Esophagus muscularis mucosa (tissue), 4 donors: ENCODE measurements around the gene SPON1. TPM values are rescaled to one million over a fixed set of nuclear protein-coding genes. Genes with fewer than 3 reads are reported as not detected.

Experiments used
- DNase-seq: peaks from one replicate; pipeline ENCODE4 v3.0.0-alpha.2; 2017; ENCODE audit errors: extremely low spot score
- H3K27ac ChIP-seq, 4 donors: fragments of 200-600 bp; sonication (generic); replicated peaks in 1 of 4; 1 replicate in 3 of 4; 2 replicates in 1 of 4; pipeline ENCODE4 v1.5.1; 2016 to 2019; ENCODE audit warnings: mild to moderate bottlenecking in 1 of 4
- H3K27me3 ChIP-seq, 4 donors: fragments of 200-600 bp; sonication (generic); one replicate each; pipeline versions ENCODE4 v1.5.1 to v1.6.0; 2016 to 2019
- H3K36me3 ChIP-seq, 4 donors: fragments of 200-600 bp; sonication (generic); one replicate each; pipeline ENCODE4 v1.5.1; 2016 to 2019
- H3K4me1 ChIP-seq, 4 donors: fragments of 200-600 bp; sonication (generic); one replicate each; pipeline ENCODE4 v1.5.1; 2016 to 2019
- H3K4me3 ChIP-seq, 4 donors: fragments of 200-600 bp; sonication (generic); 1 replicate in 2 of 4; 2 replicates in 2 of 4; pipeline ENCODE4 v1.5.1; 2016 to 2019; ENCODE audit warnings: mild to moderate bottlenecking in 4 of 4, moderate library complexity in 1 of 4
- H3K9me3 ChIP-seq, 4 donors: fragments of 200-600 bp; sonication (generic); 1 replicate in 3 of 4; 2 replicates in 1 of 4; pipeline ENCODE4 v1.5.1; 2016 to 2019
- CTCF ChIP-seq, 3 experiments: fragments of 200-600 bp in 2 of 3; fragments of 450-650 bp in 1 of 3; sonication (generic) in 2 of 3; IDR thresholded peaks; one replicate each; pipeline ENCODE4 v1.5.1; 2017 to 2019; ENCODE audit warnings: antibody characterized with exemption in 3 of 3, mild to moderate bottlenecking in 2 of 3, moderate library complexity in 1 of 3
- EP300 ChIP-seq: sonication (generic); formaldehyde crosslinking; IDR thresholded peaks from one replicate; pipeline ENCODE4 v1.6.1; 2017; ENCODE audit warnings: antibody characterized with exemption
- POLR2A ChIP-seq: fragments of 450-650 bp; IDR thresholded peaks from one replicate; pipeline ENCODE4 v1.6.1; 2017; ENCODE audit warnings: antibody characterized with exemption, moderate library complexity, mild to moderate bottlenecking, low read depth
- POLR2AphosphoS5 ChIP-seq, 2 donors: sonication (generic); formaldehyde crosslinking; IDR thresholded peaks; one replicate each; pipeline ENCODE4 v1.6.1; 2017; ENCODE audit warnings: antibody characterized with exemption in 2 of 2
- WGBS: methylation state at CpG from one replicate; pipeline ENCODE4 v1.1.5; 2018; 5-methylcytosine and 5-hydroxymethylcytosine counted together
- intact Hi-C: fragments of 100-400 bp; cut with DNase I; formaldehyde crosslinking; loops from one replicate; pipeline ENCODE4 v1.15.1; 2023
- total RNA-seq, 4 donors: library from RNA; depleted of rRNA; stranded (reverse); fragments of >200 nt; gene quantifications; one replicate each; pipeline versions ENCODE4 v1.1.0 to v1.2.1, GENCODE V29; 2016

The SPON1 gene
- total RNA-seq, 4 donors from 2014 or later = 12.5 to 25.2 (median 19.2) TPM

GRCh38 chr11:14290422-14290821 lies 327.9 kb downstream of the SPON1 start:
- DNase-seq = no peak
- Histone ChIP-seq H3K36me3 (peaks cover 0 to 26% (median 13%) of the 10 kb centered on the region in 4 donors), H3K27me3 (no peaks in the 10 kb centered on the region), H3K4me1 (peaks cover 0 to 11% (median 0%) of the 10 kb centered on the region in 4 donors), H3K4me3 (no peak overlapping the region), H3K27ac (no peak overlapping the region), H3K9me3 (no peaks in the 10 kb centered on the region)
- TF ChIP-seq EP300 = no peak
- no peak for TF ChIP-seq CTCF (IDR thresholded peaks at IDR 0.05)
- no peak for TF ChIP-seq POLR2A
- TF ChIP-seq POLR2AphosphoS5 (IDR thresholded peaks at IDR 0.05) = no peak
- intact Hi-C loops = loop anchor here (5.0 kb wide), 1 partner anchor 67 kb away; the partner anchor contains the start of gene RRAS2
- 92% methylated on average over 3 of the region's 3 CpGs for WGBS

- intact Hi-C loops = loop anchor here (5.0 kb wide), 1 partner anchor 152 kb away; no protein-coding TSS in a partner anchor
- Histone ChIP-seq H3K9me3 (no peaks in the 10 kb centered on the region), H3K36me3 (no peaks in the 10 kb centered on the region), H3K4me1 (peaks cover 8 to 37% (median 24%) of the 10 kb centered on the region in 4 donors), H3K27ac (no peak overlapping the region), H3K4me3 (no peak overlapping the region), H3K27me3 (no peaks in the 10 kb centered on the region)
- DNase-seq = no peak
- TF ChIP-seq CTCF (IDR thresholded peaks at IDR 0.05) (no peak), POLR2AphosphoS5 (IDR thresholded peaks at IDR 0.05) (no peak), POLR2A (no peak), EP300 (no peak)
- WGBS = 85% methylated on average over 1 of the region's 1 CpG
Observed at GRCh38 chr11:14299921-14300320, 337.4 kb downstream of the SPON1 start.

- Histone ChIP-seq H3K9me3 (no peaks in the 10 kb centered on the region), H3K4me3 (no peak overlapping the region), H3K4me1 (peaks cover 8 to 41% (median 24%) of the 10 kb centered on the region in 4 donors), H3K36me3 (no peaks in the 10 kb centered on the region), H3K27me3 (no peaks in the 10 kb centered on the region), H3K27ac (no peak overlapping the region)
- TF ChIP-seq POLR2A (no peak), CTCF (IDR thresholded peaks at IDR 0.05) (peak; percentile 70 to 84 (median 71)), POLR2AphosphoS5 (IDR thresholded peaks at IDR 0.05) (no peak), EP300 (peak; percentile 24)
- 39% methylated on average over 6 of the region's 6 CpGs for WGBS
- DNase-seq = no peak
- intact Hi-C loops = loop anchor here (5.0 kb wide), 1 partner anchor 152 kb away; no protein-coding TSS in a partner anchor
Observed at GRCh38 chr11:14300661-14301304, 338.3 kb downstream of the SPON1 start.

GRCh38 chr11:14304601-14305000 lies 342.1 kb downstream of the SPON1 start:
- H3K9me3 ChIP-seq = no peaks in the 10 kb centered on the region
- TF ChIP-seq POLR2AphosphoS5 (IDR thresholded peaks at IDR 0.05) = no peak
- TF ChIP-seq POLR2A = no peak
- TF ChIP-seq EP300 = no peak
- intact Hi-C loops = loop anchor here (5.0 kb wide), 1 partner anchor 148 kb away; no protein-coding TSS in a partner anchor
- H3K4me3 ChIP-seq = no peak overlapping the region
- H3K36me3 ChIP-seq = no peaks in the 10 kb centered on the region
- H3K27me3 ChIP-seq = no peaks in the 10 kb centered on the region
- H3K27ac ChIP-seq = no peak overlapping the region
- peaks cover 20 to 49% (median 34%) of the 10 kb centered on the region in 4 donors for H3K4me1 ChIP-seq
- DNase-seq = no peak

GRCh38 chr11:14305649-14306048 lies 343.1 kb downstream of the SPON1 start:
- 96% methylated on average over 7 of the region's 7 CpGs for WGBS
- H3K27me3 ChIP-seq = no peaks in the 10 kb centered on the region
- H3K4me1 ChIP-seq = peaks cover 25 to 48% (median 34%) of the 10 kb centered on the region in 4 donors
- H3K9me3 ChIP-seq = no peaks in the 10 kb centered on the region
- no peak overlapping the region for H3K27ac ChIP-seq
- H3K36me3 ChIP-seq = no peaks in the 10 kb centered on the region
- H3K4me3 ChIP-seq = no peak overlapping the region
- intact Hi-C loops = loop anchor here (5.0 kb wide), 1 partner anchor 52 kb away; the partner anchor contains the start of gene RRAS2
- no peak for TF ChIP-seq POLR2A
- no peak for TF ChIP-seq CTCF (IDR thresholded peaks at IDR 0.05)
- no peak for TF ChIP-seq EP300
- TF ChIP-seq POLR2AphosphoS5 (IDR thresholded peaks at IDR 0.05) = no peak
- DNase-seq = no peak
